Testis (tissue), 2 donors: ENCODE measurements around the gene TRH.

Experiments
- POLR2A ChIP-seq: fragments of 450-650 bp; IDR thresholded peaks from one replicate; pipeline ENCODE4 v1.6.1; 2017; ENCODE audit warnings: antibody characterized with exemption, mild to moderate bottlenecking, moderate library complexity
- TF ChIP-seq, protein P1 (sequence below), 3 experiments: fragments of 450-650 bp in 2 of 3; fragments of 200-600 bp in 1 of 3; sonication (generic) in 1 of 3; IDR thresholded peaks; one replicate each; pipeline ENCODE4 v1.5.1; 2016 to 2019; ENCODE audit warnings: antibody characterized with exemption in 3 of 3, mild to moderate bottlenecking in 2 of 3, moderate library complexity in 1 of 3

DNA sequence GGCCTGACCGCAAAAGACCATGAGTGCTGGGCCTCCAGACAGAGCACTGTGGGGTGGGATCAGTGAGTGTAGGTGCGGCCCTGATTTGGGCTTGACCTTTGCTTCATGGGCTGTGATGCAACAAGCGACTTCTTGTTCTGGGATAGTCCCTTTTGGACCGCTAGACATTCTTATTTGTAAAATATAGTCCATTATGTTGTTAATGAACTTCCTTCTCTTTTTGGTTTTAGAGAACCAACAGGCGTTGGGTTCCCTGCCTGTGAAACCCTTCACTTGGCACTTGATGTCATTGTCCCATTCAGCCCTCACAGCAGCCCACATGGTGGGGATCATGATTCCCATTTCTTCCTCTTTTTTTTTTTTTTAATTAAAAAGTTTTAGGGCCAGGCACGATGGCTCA lies 15.8 kb upstream of the TRH start:
- TF ChIP-seq, protein P1, sequence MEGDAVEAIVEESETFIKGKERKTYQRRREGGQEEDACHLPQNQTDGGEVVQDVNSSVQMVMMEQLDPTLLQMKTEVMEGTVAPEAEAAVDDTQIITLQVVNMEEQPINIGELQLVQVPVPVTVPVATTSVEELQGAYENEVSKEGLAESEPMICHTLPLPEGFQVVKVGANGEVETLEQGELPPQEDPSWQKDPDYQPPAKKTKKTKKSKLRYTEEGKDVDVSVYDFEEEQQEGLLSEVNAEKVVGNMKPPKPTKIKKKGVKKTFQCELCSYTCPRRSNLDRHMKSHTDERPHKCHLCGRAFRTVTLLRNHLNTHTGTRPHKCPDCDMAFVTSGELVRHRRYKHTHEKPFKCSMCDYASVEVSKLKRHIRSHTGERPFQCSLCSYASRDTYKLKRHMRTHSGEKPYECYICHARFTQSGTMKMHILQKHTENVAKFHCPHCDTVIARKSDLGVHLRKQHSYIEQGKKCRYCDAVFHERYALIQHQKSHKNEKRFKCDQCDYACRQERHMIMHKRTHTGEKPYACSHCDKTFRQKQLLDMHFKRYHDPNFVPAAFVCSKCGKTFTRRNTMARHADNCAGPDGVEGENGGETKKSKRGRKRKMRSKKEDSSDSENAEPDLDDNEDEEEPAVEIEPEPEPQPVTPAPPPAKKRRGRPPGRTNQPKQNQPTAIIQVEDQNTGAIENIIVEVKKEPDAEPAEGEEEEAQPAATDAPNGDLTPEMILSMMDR (IDR thresholded peaks at IDR 0.05) = no peak
- TF ChIP-seq POLR2A = no peak
